ENCODE data around the gene FUT9.

The FUT9 gene

GRCh38 chr6:96002576-96002910 is 13.2 kb upstream of the FUT9 start:
- H3K27ac ChIP-seq (replicated peaks; ENCODE audit: low read length): no peak overlapping the region
- no peaks in the 10 kb centered on the region for H3K4me1 ChIP-seq (ENCODE audit: control insufficient read depth in 2 of 2, insufficient read depth in 1 of 2, low read depth in 1 of 2, low read length in 2 of 2)
- WGBS, 2 donors (ENCODE audit: extremely low coverage in 2 of 2, insufficient read length in 2 of 2, insufficient replicate concordance in 1 of 2): no CpG with 5 or more reads among the region's 3 CpGs
- no peak overlapping the region for H2AFZ ChIP-seq (ENCODE audit: low read length)
- H3K79me1 ChIP-seq (ENCODE audit: low read depth, low read length): no peaks in the 10 kb centered on the region
- H2BK15ac ChIP-seq (ENCODE audit: low read length): no peak overlapping the region
- no peak overlapping the region for H3K9ac ChIP-seq (ENCODE audit: low read depth, low read length, poor library complexity)
- no peak for DNase-seq (ENCODE audit: low spot score)
- no peaks in the 10 kb centered on the region for H3K36me3 ChIP-seq (replicated peaks in 1 of 2; ENCODE audit: control insufficient read depth in 2 of 2, insufficient read depth in 2 of 2, low read length in 2 of 2)
- peak overlapping the region; percentile 47 for H2BK120ac ChIP-seq (ENCODE audit: low read depth, low read length)
- no peak overlapping the region for H3K4me2 ChIP-seq (ENCODE audit: insufficient read depth, low read length, poor library complexity, severe bottlenecking)
- no peak overlapping the region for H2BK12ac ChIP-seq (ENCODE audit: low read length)
- peak overlapping the region; percentile 75 for H3K14ac ChIP-seq (ENCODE audit: low read length)
- H2BK5ac ChIP-seq (ENCODE audit: low read length): no peak overlapping the region
- no peaks in the 10 kb centered on the region for H3K27me3 ChIP-seq (ENCODE audit: control insufficient read depth in 3 of 3, insufficient read depth in 3 of 3, low read depth in 1 of 3, low read length in 3 of 3)
- H3K4me3 ChIP-seq (ENCODE audit: low read length in 2 of 2): peak overlapping the region in 1 of 2 donors; percentile 6
- H4K8ac ChIP-seq (ENCODE audit: low read depth, low read length): no peak overlapping the region
- no peaks in the 10 kb centered on the region for H3K9me3 ChIP-seq (replicated peaks in 1 of 2; ENCODE audit: control insufficient read depth in 2 of 2, insufficient read depth in 1 of 2, low read depth in 1 of 2, low read length in 2 of 2)
- no peak overlapping the region for H4K91ac ChIP-seq (ENCODE audit: low read depth, low read length, poor library complexity)
- H3K4ac ChIP-seq (ENCODE audit: low read length): no peak overlapping the region
- H2AK5ac ChIP-seq (ENCODE audit: low read depth, low read length): peak overlapping the region; percentile 14
- H3K23ac ChIP-seq (ENCODE audit: low read depth, low read length, poor library complexity): no peak overlapping the region
- no peak overlapping the region for H3K18ac ChIP-seq (ENCODE audit: low read length)

GRCh38 chr6:96002912-96003311 is 12.9 kb upstream of the FUT9 start:
- no peak overlapping the region for H3K4ac ChIP-seq (ENCODE audit: low read length)
- peak overlapping the region; percentile 43 for H4K8ac ChIP-seq (ENCODE audit: low read depth, low read length)
- H3K4me3 ChIP-seq (ENCODE audit: low read length in 2 of 2): no peak overlapping the region
- no peak for DNase-seq (ENCODE audit: low spot score)
- WGBS, 2 donors (ENCODE audit: extremely low coverage in 2 of 2, insufficient read length in 2 of 2, insufficient replicate concordance in 1 of 2): no CpG with 5 or more reads among the region's 5 CpGs
- no peaks in the 10 kb centered on the region for H3K9me3 ChIP-seq (replicated peaks in 1 of 2; ENCODE audit: control insufficient read depth in 2 of 2, insufficient read depth in 1 of 2, low read depth in 1 of 2, low read length in 2 of 2)
- no peak overlapping the region for H4K91ac ChIP-seq (ENCODE audit: low read depth, low read length, poor library complexity)
- no peaks in the 10 kb centered on the region for H3K4me1 ChIP-seq (ENCODE audit: control insufficient read depth in 2 of 2, insufficient read depth in 1 of 2, low read depth in 1 of 2, low read length in 2 of 2)
- H2AFZ ChIP-seq (ENCODE audit: low read length): no peak overlapping the region
- H2BK12ac ChIP-seq (ENCODE audit: low read length): peak overlapping the region; percentile 49
- H2BK120ac ChIP-seq (ENCODE audit: low read depth, low read length): peak overlapping the region; percentile 47
- no peak overlapping the region for H3K4me2 ChIP-seq (ENCODE audit: insufficient read depth, low read length, poor library complexity, severe bottlenecking)
- peak overlapping the region; percentile 14 for H2AK5ac ChIP-seq (ENCODE audit: low read depth, low read length)
- H3K23ac ChIP-seq (ENCODE audit: low read depth, low read length, poor library complexity): no peak overlapping the region
- H3K18ac ChIP-seq (ENCODE audit: low read length): peak overlapping the region; percentile 72
- H2BK5ac ChIP-seq (ENCODE audit: low read length): no peak overlapping the region
- peak overlapping the region; percentile 85 for H3K14ac ChIP-seq (ENCODE audit: low read length)
- no peaks in the 10 kb centered on the region for H3K79me1 ChIP-seq (ENCODE audit: low read depth, low read length)
- no peaks in the 10 kb centered on the region for H3K36me3 ChIP-seq (replicated peaks in 1 of 2; ENCODE audit: control insufficient read depth in 2 of 2, insufficient read depth in 2 of 2, low read length in 2 of 2)
- H3K27me3 ChIP-seq (ENCODE audit: control insufficient read depth in 3 of 3, insufficient read depth in 3 of 3, low read depth in 1 of 3, low read length in 3 of 3): no peaks in the 10 kb centered on the region
- no peak overlapping the region for H2BK15ac ChIP-seq (ENCODE audit: low read length)
- H3K9ac ChIP-seq (ENCODE audit: low read depth, low read length, poor library complexity): no peak overlapping the region
- H3K27ac ChIP-seq (replicated peaks; ENCODE audit: low read length): no peak overlapping the region

GRCh38 chr6:96007663-96008062 is 8.1 kb upstream of the FUT9 start:
- H4K8ac ChIP-seq (ENCODE audit: low read depth, low read length): no peak overlapping the region
- H3K9me3 ChIP-seq (replicated peaks in 1 of 2; ENCODE audit: control insufficient read depth in 2 of 2, insufficient read depth in 1 of 2, low read depth in 1 of 2, low read length in 2 of 2): no peaks in the 10 kb centered on the region
- H3K27me3 ChIP-seq (ENCODE audit: control insufficient read depth in 3 of 3, insufficient read depth in 3 of 3, low read depth in 1 of 3, low read length in 3 of 3): no peaks in the 10 kb centered on the region
- H3K27ac ChIP-seq (replicated peaks; ENCODE audit: low read length): no peak overlapping the region
- H3K4me3 ChIP-seq (ENCODE audit: low read length in 2 of 2): no peak overlapping the region
- no peak overlapping the region for H3K14ac ChIP-seq (ENCODE audit: low read length)
- no peaks in the 10 kb centered on the region for H3K36me3 ChIP-seq (replicated peaks in 1 of 2; ENCODE audit: control insufficient read depth in 2 of 2, insufficient read depth in 2 of 2, low read length in 2 of 2)
- H3K79me1 ChIP-seq (ENCODE audit: low read depth, low read length): no peaks in the 10 kb centered on the region
- no peak overlapping the region for H2BK15ac ChIP-seq (ENCODE audit: low read length)
- no peak overlapping the region for H2BK120ac ChIP-seq (ENCODE audit: low read depth, low read length)
- H3K4me2 ChIP-seq (ENCODE audit: insufficient read depth, low read length, poor library complexity, severe bottlenecking): no peak overlapping the region
- no peak overlapping the region for H3K4ac ChIP-seq (ENCODE audit: low read length)
- H4K91ac ChIP-seq (ENCODE audit: low read depth, low read length, poor library complexity): no peak overlapping the region
- H3K23ac ChIP-seq (ENCODE audit: low read depth, low read length, poor library complexity): no peak overlapping the region
- no peak for DNase-seq (ENCODE audit: low spot score)
- H3K4me1 ChIP-seq (ENCODE audit: control insufficient read depth in 2 of 2, insufficient read depth in 1 of 2, low read depth in 1 of 2, low read length in 2 of 2): no peaks in the 10 kb centered on the region
- no peak overlapping the region for H3K18ac ChIP-seq (ENCODE audit: low read length)
- H2AK5ac ChIP-seq (ENCODE audit: low read depth, low read length): no peak overlapping the region
- H2BK5ac ChIP-seq (ENCODE audit: low read length): no peak overlapping the region
- H2BK12ac ChIP-seq (ENCODE audit: low read length): no peak overlapping the region
- no peak overlapping the region for H2AFZ ChIP-seq (ENCODE audit: low read length)
- H3K9ac ChIP-seq (ENCODE audit: low read depth, low read length, poor library complexity): no peak overlapping the region
- no CpG with 5 or more reads among the region's 2 CpGs for WGBS, 2 donors (ENCODE audit: extremely low coverage in 2 of 2, insufficient read length in 2 of 2, insufficient replicate concordance in 1 of 2)

GRCh38 chr6:96013531-96013930 is 2.2 kb upstream of the FUT9 start:
- no peak overlapping the region for H3K18ac ChIP-seq (ENCODE audit: low read length)
- H3K27me3 ChIP-seq (ENCODE audit: control insufficient read depth in 3 of 3, insufficient read depth in 3 of 3, low read depth in 1 of 3, low read length in 3 of 3): peaks cover 0 to 26% (median 0%) of the 10 kb centered on the region in 3 experiments
- no peaks in the 10 kb centered on the region for H3K9me3 ChIP-seq (replicated peaks in 1 of 2; ENCODE audit: control insufficient read depth in 2 of 2, insufficient read depth in 1 of 2, low read depth in 1 of 2, low read length in 2 of 2)
- no peak overlapping the region for H2BK120ac ChIP-seq (ENCODE audit: low read depth, low read length)
- H3K14ac ChIP-seq (ENCODE audit: low read length): no peak overlapping the region
- no peak overlapping the region for H3K23ac ChIP-seq (ENCODE audit: low read depth, low read length, poor library complexity)
- no peak for DNase-seq (ENCODE audit: low spot score)
- no CpG with 5 or more reads among the region's 3 CpGs for WGBS, 2 donors (ENCODE audit: extremely low coverage in 2 of 2, insufficient read length in 2 of 2, insufficient replicate concordance in 1 of 2)
- H2BK12ac ChIP-seq (ENCODE audit: low read length): no peak overlapping the region
- H3K4me1 ChIP-seq (ENCODE audit: control insufficient read depth in 2 of 2, insufficient read depth in 1 of 2, low read depth in 1 of 2, low read length in 2 of 2): peaks cover 0 to 3% of the 10 kb centered on the region in 2 donors
- no peak overlapping the region for H2AFZ ChIP-seq (ENCODE audit: low read length)
- no peaks in the 10 kb centered on the region for H3K36me3 ChIP-seq (replicated peaks in 1 of 2; ENCODE audit: control insufficient read depth in 2 of 2, insufficient read depth in 2 of 2, low read length in 2 of 2)
- no peak overlapping the region for H3K9ac ChIP-seq (ENCODE audit: low read depth, low read length, poor library complexity)
- no peak overlapping the region for H4K8ac ChIP-seq (ENCODE audit: low read depth, low read length)
- H3K4me3 ChIP-seq (ENCODE audit: low read length in 2 of 2): no peak overlapping the region
- peaks cover 1% of the 10 kb centered on the region for H3K79me1 ChIP-seq (ENCODE audit: low read depth, low read length)
- no peak overlapping the region for H3K4me2 ChIP-seq (ENCODE audit: insufficient read depth, low read length, poor library complexity, severe bottlenecking)
- no peak overlapping the region for H2AK5ac ChIP-seq (ENCODE audit: low read depth, low read length)
- no peak overlapping the region for H2BK5ac ChIP-seq (ENCODE audit: low read length)
- no peak overlapping the region for H3K4ac ChIP-seq (ENCODE audit: low read length)
- H4K91ac ChIP-seq (ENCODE audit: low read depth, low read length, poor library complexity): no peak overlapping the region
- no peak overlapping the region for H3K27ac ChIP-seq (replicated peaks; ENCODE audit: low read length)
- no peak overlapping the region for H2BK15ac ChIP-seq (ENCODE audit: low read length)
